H54 (cell line): ENCODE measurements around the gene MCM7.
A peak's percentile ranks its signal among the peaks of the same experiment; 100 is the strongest.

Source experiments
- DNase-seq: peaks from one replicate; pipeline ENCODE4 v3.0.0; 2011; ENCODE audit warnings: low spot score, mixed read lengths; ENCODE audit not compliant: insufficient read length
- FAIRE-seq: peaks from 3 replicates; lab custom pipeline; 2011; peaks lifted over from hg19 to GRCh38; lab: Jason Lieb, UNC
- POLR2A ChIP-seq: IDR thresholded peaks from 2 replicates; pipeline ENCODE4 v1.6.1; 2011; ENCODE audit warnings: low read depth, mild to moderate bottlenecking, low read length

Gene MCM7

DNA sequence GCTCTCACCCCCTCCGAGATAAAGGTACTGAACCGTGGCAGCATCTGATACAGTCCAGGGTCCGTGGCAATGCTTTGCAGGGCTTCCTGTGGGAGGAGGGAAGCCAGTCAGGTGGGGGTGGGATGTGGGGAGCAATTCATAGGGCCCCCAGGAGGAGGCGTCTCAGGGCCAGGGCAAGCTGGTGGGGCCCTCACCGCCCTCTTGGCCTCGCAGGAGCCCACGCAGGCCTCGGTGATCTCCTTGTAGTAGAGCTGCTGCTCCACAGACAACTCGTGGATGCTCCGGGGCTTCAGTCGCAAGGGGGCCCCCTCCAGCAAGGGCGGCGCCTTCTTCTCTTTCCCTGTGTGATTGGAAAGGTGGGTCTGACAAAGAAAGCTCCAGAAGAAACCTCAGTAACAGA is 10.7 kb upstream of the MCM7 start:
- TF ChIP-seq POLR2A = no peak

DNA sequence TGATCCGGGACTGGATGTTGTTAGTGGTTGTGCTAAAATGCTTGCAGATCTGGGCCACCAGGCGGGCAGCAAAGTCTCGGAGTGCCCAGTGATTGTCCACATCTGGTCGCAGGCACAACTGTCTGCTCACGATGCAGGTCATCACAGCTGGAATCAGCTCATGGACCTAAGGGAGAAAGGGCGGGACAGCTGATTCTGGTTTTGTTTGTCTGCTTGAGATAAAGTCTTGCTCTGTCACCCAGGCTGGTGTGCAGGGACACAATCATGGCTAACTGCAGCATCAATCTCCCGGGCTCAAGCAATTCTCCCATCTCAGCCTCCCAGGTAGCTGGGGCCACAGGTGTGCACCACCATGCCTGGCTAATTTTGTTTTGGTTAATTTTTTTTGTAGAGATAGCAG is 10.0 kb upstream of the MCM7 start:
- DNase-seq (no peak), FAIRE-seq (no peak)
- TF ChIP-seq POLR2A = no peak

More for the DNA sequence above, 10.7 kb upstream of the MCM7 start:
- FAIRE-seq = no peak
- no peak for DNase-seq

GRCh38 chr7:100109521-100110163 is 8.4 kb upstream of the MCM7 start:
- no peak for TF ChIP-seq POLR2A
- DNase-seq = no peak
- FAIRE-seq = no peak

DNA sequence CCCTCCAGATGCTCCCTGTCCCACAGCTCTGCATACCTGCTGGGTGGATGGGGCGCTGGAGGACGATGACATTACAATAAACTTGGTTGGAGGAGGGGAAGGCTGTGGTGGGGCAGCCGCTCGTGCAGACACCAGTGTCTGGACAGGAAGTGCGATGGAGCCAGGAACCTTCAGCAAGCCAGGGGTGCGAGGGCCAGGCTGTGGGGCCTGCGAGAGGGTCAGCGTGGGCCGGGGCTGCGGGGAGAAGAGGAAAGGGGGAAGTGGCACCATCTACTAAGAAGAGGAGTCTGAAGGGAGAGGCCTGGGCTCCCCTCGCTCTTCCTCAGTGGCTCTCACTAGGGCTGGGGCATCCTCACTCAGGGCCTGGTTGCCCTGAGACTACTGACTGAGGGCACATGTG is 6.7 kb upstream of the MCM7 start:
- FAIRE-seq = no peak
- no peak for DNase-seq
- TF ChIP-seq POLR2A = no peak

- FAIRE-seq = no peak
- no peak for DNase-seq
- no peak for TF ChIP-seq POLR2A
These were observed 6.0 kb upstream of the MCM7 start for GRCh38 chr7:100107125-100107737.

- no peak for FAIRE-seq
These were observed 5.4 kb upstream of the MCM7 start for GRCh38 chr7:100106633-100107032.

GRCh38 chr7:100105534-100105933 is 4.3 kb upstream of the MCM7 start:
- DNase-seq = no peak
- FAIRE-seq = no peak
- TF ChIP-seq POLR2A = no peak

More at GRCh38 chr7:100106633-100107032, 5.4 kb upstream of the MCM7 start:
- no peak for DNase-seq
- no peak for TF ChIP-seq POLR2A

- DNase-seq (peak; percentile 94), FAIRE-seq (peak; percentile 76)
- no peak; the same call in 1 of the 2 replicates for TF ChIP-seq POLR2A
These were observed 2.0 kb upstream of the MCM7 start for GRCh38 chr7:100102950-100103840.

DNA sequence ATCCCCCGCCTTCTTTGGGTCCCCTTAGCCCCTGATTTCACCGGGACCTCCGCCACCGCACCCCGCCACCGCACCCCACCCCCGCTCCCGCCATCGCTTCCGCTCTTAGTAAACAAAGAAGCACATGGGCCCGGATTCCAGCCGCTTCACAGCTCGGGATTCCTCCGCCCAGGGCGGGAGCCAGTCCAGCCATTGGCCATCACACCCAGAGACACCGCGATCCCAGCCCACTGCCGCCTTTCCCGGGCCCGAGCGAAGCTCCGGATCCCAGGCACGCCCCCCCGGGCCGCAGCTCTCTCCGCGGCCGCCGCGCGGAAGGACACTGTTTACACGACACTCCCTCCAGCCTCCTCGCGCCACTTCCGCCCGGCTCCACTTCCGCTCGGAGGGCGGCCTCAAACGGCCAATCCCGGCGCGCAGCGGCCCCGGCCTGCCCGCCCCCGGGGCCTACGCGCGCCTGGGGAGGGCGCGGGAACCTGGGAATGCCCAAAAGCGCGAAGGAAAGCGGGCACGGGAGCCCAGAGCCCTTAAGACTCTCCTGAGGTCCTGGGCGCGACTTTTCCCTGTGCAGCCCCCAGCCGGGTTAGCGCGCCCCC is 679 bp downstream of the MCM7 start:
- DNase-seq (peak; percentile 75), FAIRE-seq (no peak)
- no peak; the same call in 1 of the 2 replicates for TF ChIP-seq POLR2A

DNA sequence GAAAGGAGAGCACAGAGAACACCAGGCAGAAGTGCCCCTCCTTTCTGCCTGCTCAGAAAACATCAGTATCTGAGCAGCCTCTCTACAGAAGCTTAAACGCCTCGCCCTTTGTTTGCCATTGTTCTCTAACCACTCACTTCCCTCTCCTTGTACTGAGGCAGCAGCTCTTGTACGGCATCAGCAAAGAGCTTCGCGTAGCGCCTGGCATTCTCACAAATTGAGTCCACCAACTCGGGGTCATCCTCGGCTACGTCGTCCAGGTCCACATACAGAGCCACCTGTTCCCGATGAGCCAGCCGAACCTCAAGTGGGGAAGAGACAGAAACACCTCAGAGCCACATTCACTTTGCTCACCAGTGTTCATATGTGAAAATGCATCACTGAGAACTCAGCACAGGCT is 1.7 kb downstream of the MCM7 start:
- FAIRE-seq (no peak), DNase-seq (no peak)
- no peak for TF ChIP-seq POLR2A

DNA sequence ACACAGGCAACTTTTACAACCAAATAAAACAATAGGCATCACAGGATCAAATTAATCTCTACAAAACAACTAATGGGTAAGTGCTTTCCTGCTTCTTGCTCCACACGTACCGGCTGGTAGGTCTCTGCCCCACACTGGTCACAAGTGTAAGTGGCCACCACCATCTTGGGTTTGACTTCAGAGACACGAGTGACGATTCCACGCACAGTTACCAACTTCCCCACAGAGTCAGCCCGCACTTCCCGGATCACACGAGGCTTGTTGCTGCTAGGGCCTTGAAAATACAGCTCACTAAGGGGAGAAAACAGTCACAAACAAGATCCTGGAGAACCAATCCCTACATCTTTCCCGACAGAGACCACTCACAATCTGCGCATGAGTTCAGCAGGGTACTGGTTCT is 2.3 kb downstream of the MCM7 start:
- DNase-seq (no peak), FAIRE-seq (no peak)
- no peak for TF ChIP-seq POLR2A

- FAIRE-seq = no peak
- no peak for DNase-seq
- TF ChIP-seq POLR2A = no peak
These were observed 5.5 kb downstream of the MCM7 start for GRCh38 chr7:100095704-100096103.

DNA sequence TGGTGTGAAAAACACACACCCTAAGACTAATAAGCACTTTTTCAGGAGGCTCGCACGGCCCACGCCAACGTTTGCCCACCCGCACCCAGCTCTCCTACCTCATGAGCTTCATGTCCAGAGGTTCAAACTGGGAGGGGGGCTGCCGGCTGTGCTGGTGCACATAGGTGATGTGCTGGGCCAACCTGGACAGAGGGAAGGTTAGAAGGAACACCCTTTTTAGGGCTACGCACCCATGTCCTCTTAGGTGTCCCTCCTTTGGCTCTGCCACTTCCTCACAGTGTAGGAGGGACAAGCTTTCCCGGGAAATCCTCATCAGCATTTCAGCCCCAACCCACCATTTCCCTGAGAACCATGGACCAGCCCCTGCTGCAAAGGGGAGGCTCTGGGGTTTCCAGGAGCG is 5.9 kb downstream of the MCM7 start:
- FAIRE-seq (no peak), DNase-seq (no peak)
- no peak for TF ChIP-seq POLR2A
